ENCODE data around the gene KIAA0232.
"Not testable (repeated sequence)": the region's sequence is repeated elsewhere in the genome, so short reads cannot be mapped to it uniquely, and the experiment has no call there.

Gene KIAA0232

DNA sequence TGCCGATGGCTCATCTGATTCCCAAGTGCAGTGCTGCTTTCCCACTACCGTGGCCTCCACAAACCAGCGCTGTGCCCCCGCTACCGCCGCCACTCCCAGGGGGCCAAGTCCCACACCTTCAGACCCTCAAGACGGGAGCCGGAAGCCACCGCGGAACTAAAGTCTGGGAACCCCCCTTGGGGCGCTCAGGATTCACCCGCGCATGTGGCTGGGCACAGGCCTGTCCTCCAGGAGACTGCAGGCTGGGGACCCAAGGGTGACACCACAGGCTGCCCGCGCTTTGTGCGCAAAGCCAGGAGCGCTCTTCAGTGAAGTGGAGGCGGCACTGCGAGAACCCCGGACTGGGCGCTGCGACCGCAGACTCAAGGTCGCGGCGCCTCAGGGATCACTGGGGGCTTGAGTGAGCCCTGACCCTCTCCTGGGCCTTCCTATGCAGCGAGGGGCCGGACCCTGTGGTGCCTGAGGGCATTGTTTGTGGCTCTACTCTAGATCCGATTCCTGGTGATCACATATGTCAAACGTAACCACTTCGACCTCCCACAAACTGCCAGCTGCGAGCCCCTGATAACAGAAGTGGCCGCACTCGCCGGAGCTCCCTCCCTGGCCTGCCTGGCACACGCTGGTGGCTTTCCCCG is 106.7 kb downstream of the KIAA0232 start:
- no peak for DNase-seq (ENCODE audit: low read depth)
- H3K4me3 ChIP-seq (ENCODE audit: low read depth, low read length) = no peak overlapping the region
- TF ChIP-seq, protein P1, sequence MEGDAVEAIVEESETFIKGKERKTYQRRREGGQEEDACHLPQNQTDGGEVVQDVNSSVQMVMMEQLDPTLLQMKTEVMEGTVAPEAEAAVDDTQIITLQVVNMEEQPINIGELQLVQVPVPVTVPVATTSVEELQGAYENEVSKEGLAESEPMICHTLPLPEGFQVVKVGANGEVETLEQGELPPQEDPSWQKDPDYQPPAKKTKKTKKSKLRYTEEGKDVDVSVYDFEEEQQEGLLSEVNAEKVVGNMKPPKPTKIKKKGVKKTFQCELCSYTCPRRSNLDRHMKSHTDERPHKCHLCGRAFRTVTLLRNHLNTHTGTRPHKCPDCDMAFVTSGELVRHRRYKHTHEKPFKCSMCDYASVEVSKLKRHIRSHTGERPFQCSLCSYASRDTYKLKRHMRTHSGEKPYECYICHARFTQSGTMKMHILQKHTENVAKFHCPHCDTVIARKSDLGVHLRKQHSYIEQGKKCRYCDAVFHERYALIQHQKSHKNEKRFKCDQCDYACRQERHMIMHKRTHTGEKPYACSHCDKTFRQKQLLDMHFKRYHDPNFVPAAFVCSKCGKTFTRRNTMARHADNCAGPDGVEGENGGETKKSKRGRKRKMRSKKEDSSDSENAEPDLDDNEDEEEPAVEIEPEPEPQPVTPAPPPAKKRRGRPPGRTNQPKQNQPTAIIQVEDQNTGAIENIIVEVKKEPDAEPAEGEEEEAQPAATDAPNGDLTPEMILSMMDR (IDR thresholded peaks at IDR 0.05; ENCODE audit: insufficient read depth, low read depth, low read length, missing control alignments) = no peak

DNA sequence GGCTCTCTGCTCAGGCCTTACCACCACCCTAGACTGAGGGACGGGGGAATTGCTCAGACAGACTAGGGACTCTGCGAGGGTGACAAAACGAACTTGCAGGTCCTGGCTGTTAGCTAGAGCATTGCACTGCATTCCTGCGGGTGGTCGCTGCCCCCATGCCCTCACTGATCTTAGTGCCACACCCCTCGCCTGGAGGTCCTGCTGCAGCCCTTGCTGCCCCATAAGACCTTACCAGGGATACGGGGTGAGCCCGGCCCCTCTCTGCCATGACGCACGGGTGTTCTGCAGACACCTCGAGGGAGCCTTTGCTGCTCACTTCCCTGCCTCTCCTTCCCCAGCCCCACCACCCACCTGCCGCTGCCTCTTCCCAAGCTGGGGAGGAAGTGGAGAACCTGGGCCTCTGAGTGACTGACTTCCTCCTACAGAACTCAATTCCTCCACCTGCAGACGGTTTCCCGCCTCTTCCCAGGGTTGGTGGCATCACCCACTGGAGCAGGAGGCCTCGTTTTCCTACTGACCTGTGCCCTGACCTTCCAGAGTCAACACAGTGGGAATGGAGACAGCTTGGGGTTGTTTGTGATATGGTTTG is 107.3 kb downstream of the KIAA0232 start:
- TF ChIP-seq, protein P1 (IDR thresholded peaks at IDR 0.05; ENCODE audit: insufficient read depth, low read depth, low read length, missing control alignments) = no peak
- DNase-seq (ENCODE audit: low read depth) = no peak
- no peak overlapping the region for H3K4me3 ChIP-seq (ENCODE audit: low read depth, low read length)

DNA sequence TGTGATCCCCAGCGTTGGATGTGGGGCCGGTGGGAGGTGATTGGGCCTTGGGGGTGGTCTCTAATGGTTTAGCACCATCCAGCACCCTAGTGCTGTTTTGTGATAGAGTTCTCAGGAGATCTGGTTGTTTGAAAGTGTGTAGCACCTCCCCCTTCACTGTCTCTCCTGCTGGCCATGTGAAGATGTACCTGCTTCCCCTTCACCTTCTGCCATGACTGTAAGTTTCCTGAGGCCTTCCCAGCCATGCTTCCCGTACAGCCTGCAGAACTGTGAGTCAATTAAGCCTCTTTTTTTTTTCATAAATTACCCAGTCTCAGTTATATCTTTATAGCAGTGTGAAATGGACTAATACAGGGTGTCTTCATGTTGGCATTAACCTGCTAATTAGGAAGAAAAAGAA is 107.8 kb downstream of the KIAA0232 start:
- TF ChIP-seq, protein P1 (IDR thresholded peaks at IDR 0.05; ENCODE audit: insufficient read depth, low read depth, low read length, missing control alignments) = no peak
- H3K4me3 ChIP-seq (ENCODE audit: low read depth, low read length) = no peak overlapping the region
- no peak for DNase-seq (ENCODE audit: low read depth)

DNA sequence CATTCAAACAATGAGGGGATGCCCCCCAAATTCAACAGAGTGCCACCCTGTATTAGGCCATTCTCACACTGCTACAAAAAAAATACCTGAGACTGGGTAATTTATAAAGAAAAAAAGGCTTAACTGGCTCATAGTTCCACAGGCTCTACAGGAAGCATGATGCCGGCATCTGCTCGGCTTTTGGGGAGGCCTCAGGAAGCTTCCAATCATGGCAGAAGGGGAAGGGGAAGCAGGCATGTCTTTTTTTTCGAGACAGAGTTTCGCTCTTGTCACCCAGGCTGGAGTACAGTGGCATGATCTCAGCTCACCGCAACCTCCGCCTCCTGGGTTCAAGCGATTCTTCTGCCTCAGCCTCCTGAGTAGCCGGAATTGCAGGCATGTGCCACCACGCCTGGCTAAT is 108.4 kb downstream of the KIAA0232 start:
- not testable (repeated sequence) for H3K4me3 ChIP-seq (ENCODE audit: low read depth, low read length); DNase-seq (ENCODE audit: low read depth)

DNA sequence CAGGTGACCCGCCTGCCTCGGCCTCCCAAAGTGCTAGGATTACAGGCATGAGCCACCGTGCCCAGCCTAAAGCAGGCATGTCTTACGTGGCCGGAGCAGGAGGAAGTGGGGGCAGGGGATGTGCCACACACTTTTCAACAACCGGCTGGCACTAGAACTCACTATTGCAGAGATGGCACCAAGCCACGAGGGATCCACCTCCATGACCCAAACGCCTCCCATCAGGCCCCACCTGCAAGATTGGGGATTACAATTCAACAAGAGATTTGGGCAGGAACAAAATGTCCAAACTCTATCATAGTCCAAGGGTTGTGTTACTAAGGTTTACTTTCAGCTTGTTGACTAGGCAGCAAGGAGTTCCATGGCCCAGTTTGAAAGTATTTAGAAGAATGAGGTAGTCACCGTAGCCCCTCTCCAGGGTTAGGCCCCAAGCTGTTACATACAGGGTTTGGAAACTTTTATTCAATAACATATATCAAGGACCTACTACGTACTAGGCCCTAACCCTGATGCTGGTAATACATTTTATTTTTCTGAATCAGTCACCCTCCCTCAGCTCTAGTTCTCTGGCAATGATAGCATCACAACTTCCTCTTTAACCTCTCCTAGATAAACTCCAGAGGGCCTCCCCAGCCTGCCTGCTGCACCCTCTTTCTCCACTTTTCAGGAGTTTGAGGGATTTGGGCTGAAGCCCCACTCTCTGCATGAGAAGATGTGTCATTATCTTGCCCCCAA is 109.1 kb downstream of the KIAA0232 start:
- H3K4me3 ChIP-seq (ENCODE audit: low read depth, low read length) = no peak overlapping the region
- DNase-seq (ENCODE audit: low read depth) = no peak
- TF ChIP-seq, protein P1 (IDR thresholded peaks at IDR 0.05; ENCODE audit: insufficient read depth, low read depth, low read length, missing control alignments) = no peak

DNA sequence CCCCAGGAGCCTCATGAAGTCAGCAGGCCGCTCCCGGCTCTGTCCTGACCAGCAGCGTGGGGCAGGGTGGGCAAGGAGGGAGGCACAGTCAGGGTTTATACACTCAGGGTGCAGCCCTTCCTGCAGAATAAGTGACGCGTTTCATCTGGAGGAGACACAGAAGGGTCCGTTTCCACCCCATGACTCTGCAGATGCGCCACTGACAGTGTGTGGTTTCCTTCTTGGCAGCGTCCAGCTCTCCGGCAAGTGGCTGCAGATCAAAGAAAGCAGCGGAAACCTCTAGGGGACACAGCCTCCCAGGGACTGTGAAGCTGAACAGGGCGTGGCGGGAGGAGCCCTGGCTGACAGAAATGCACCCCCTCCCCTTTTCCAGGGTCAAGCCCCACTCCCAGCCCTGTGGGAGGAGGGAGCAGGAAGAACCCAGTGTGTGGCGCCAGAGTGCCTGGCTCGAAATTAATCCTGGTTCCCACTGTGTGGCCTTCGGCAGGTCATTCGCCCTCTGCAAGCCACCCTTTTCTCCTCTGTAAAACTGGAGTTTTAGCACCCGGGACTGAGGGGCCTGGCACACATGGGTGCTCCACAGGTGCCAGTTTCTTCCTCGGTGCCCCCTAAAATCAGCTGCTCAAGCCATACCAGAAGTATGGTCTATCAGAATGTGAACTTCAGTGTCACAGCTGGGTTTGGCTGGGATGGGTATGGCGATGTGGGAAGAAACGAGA is 109.8 kb downstream of the KIAA0232 start:
- TF ChIP-seq, protein P1 (IDR thresholded peaks at IDR 0.05; ENCODE audit: insufficient read depth, low read depth, low read length, missing control alignments) = no peak
- no peak for DNase-seq (ENCODE audit: low read depth)
- no peak overlapping the region for H3K4me3 ChIP-seq (ENCODE audit: low read depth, low read length)

DNA sequence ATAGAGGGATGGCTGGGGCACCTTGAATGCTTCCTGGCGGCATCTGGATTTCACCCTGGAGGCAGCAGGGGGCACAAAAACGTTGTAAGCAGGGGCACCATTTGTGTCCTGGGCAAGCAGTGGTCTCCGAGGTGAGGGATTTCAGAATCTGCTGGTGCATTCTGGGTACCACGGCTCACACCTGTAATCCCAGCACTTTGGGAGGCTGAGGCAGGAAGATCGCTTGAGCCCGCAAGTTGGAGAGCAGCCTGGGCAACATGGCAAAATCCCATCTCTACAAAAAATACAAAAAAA is 110.3 kb downstream of the KIAA0232 start:
- TF ChIP-seq, protein P1 (IDR thresholded peaks at IDR 0.05; ENCODE audit: insufficient read depth, low read depth, low read length, missing control alignments) = no peak
- DNase-seq (ENCODE audit: low read depth) = no peak
- H3K4me3 ChIP-seq (ENCODE audit: low read depth, low read length) = no peak overlapping the region
